ENCODE data around the gene ALK.

DNA sequence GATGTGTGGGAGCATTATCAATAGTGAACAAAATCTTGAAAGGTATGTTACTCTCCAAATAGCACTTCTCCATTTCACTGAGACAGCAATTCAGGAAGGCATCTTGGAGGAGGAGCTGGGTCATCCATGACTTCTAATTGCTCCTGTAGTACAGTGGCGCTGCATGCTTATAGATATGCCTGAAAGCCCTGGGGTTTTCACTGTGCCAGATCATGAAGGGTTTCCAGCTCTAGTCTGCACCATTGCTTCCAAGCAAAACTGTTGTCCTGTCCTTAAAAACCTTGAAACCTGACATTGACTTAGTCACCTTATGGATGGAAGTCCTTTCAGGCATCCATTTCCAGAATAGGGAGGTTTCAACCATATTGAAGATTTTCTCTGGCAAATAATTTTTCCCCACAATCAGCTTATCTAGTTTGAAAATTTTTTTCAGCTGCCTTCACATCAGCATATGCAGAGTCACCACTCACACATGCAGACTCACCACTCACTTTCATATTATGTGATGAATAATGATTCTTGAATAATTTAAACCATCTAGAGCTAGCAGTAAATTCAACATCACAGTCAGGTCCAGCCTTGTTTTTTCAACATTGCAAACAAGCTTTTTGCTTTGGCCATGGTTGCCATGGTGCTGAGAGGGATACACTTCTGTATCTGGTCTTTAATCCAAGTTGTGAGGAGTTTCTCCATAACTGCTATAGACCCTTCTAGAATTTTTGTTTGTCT lies 509.0 kb downstream of the ALK start:
- TF ChIP-seq CTCF (IDR thresholded peaks at IDR 0.05), result no peak
- TF ChIP-seq ZFX (IDR thresholded peaks at IDR 0.05; ENCODE audit: borderline replicate concordance), result no peak

Data from 22Rv1 (cell line).